ENCODE data around the gene EMCN. TPM values are rescaled to one million over a fixed set of nuclear protein-coding genes. Genes with fewer than 3 reads are reported as not detected.

The EMCN gene
- total and polyA plus RNA-seq, 9 of the 15 experiments (the other 6 are each of a cell fraction or from before 2014, with no cell fraction given), result not detected

DNA sequence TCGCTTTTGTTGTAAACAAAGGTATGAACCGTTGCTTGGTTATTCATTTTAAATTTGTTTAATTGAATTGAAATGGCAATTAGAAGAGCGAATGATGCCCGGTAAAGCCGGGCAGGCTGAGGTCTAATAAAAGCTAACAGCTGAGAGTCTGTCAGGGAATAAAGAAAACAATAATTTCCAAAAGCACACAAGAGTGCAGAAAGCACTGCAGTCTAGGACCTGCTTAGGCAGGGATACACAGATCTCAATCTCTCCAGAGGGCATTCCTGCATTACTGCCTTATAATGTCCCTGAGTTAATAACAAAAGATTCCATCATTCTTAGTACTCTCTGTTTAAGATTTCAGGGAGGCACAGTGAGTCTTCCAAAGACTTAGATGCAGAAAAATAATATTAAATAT is 27.6 kb upstream of the EMCN start:
- H3K9ac ChIP-seq (ENCODE audit: insufficient read depth in 1 of 2, low read depth in 2 of 2, low read length in 2 of 2), result no peak overlapping the region
- ATAC-seq (no peak), DNase-seq (ENCODE audit: extremely low read depth in 1 of 4, low spot score in 3 of 4) (no peak), FAIRE-seq (no peak)
- H3K4me3 ChIP-seq, result no peak overlapping the region
- intact Hi-C loops (cut with micrococcal nuclease) (no loop called here), in situ Hi-C loops (cut with MboI) (no loop called here)
- BruUV-seq (replicated peaks), result no TSS peak
- TF ChIP-seq, protein P1, sequence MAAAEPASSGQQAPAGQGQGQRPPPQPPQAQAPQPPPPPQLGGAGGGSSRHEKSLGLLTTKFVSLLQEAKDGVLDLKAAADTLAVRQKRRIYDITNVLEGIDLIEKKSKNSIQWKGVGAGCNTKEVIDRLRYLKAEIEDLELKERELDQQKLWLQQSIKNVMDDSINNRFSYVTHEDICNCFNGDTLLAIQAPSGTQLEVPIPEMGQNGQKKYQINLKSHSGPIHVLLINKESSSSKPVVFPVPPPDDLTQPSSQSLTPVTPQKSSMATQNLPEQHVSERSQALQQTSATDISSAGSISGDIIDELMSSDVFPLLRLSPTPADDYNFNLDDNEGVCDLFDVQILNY (CRISPR knock-in tag; IDR thresholded peaks at IDR 0.05), result no peak
- TF ChIP-seq ZNF217 (CRISPR knock-in tag; IDR thresholded peaks at IDR 0.05) (no peak), NR2F6 (CRISPR knock-in tag; IDR thresholded peaks at IDR 0.05) (no peak), CHCHD3 (CRISPR knock-in tag; IDR thresholded peaks at IDR 0.05) (no peak), ZNF584 (CRISPR knock-in tag; IDR thresholded peaks at IDR 0.05; ENCODE audit: low read depth) (no peak), ZC3H11A (IDR thresholded peaks at IDR 0.05; ENCODE audit: low read depth, low read length) (no peak), ZSCAN29 (IDR thresholded peaks at IDR 0.05) (no peak), ZNF75A (CRISPR knock-in tag; IDR thresholded peaks at IDR 0.05) (no peak), SP2 (IDR thresholded peaks at IDR 0.05; ENCODE audit: extremely low read depth, low read depth, low read length, poor library complexity, severe bottlenecking) (no peak), ZBTB17 (CRISPR knock-in tag; IDR thresholded peaks at IDR 0.05) (no peak), KAT2B (IDR thresholded peaks at IDR 0.05; ENCODE audit: low read depth, low read length) (no peak), HNRNPLL (IDR thresholded peaks at IDR 0.05; ENCODE audit: low read depth, low read length, poor library complexity, severe bottlenecking) (no peak)
- TF ChIP-seq, protein P2, sequence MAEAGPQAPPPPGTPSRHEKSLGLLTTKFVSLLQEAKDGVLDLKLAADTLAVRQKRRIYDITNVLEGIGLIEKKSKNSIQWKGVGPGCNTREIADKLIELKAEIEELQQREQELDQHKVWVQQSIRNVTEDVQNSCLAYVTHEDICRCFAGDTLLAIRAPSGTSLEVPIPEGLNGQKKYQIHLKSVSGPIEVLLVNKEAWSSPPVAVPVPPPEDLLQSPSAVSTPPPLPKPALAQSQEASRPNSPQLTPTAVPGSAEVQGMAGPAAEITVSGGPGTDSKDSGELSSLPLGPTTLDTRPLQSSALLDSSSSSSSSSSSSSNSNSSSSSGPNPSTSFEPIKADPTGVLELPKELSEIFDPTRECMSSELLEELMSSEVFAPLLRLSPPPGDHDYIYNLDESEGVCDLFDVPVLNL (CRISPR knock-in tag; IDR thresholded peaks at IDR 0.05; ENCODE audit: low read depth), result no peak
- TF ChIP-seq, protein P3, sequence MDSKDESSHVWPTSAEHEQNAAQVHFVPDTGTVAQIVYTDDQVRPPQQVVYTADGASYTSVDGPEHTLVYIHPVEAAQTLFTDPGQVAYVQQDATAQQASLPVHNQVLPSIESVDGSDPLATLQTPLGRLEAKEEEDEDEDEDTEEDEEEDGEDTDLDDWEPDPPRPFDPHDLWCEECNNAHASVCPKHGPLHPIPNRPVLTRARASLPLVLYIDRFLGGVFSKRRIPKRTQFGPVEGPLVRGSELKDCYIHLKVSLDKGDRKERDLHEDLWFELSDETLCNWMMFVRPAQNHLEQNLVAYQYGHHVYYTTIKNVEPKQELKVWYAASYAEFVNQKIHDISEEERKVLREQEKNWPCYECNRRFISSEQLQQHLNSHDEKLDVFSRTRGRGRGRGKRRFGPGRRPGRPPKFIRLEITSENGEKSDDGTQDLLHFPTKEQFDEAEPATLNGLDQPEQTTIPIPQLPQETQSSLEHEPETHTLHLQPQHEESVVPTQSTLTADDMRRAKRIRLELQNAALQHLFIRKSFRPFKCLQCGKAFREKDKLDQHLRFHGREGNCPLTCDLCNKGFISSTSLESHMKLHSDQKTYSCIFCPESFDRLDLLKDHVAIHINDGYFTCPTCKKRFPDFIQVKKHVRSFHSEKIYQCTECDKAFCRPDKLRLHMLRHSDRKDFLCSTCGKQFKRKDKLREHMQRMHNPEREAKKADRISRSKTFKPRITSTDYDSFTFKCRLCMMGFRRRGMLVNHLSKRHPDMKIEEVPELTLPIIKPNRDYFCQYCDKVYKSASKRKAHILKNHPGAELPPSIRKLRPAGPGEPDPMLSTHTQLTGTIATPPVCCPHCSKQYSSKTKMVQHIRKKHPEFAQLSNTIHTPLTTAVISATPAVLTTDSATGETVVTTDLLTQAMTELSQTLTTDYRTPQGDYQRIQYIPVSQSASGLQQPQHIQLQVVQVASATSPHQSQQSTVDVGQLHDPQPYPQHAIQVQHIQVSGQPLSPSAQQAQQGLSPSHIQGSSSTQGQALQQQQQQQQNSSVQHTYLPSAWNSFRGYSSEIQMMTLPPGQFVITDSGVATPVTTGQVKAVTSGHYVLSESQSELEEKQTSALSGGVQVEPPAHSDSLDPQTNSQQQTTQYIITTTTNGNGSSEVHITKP (IDR thresholded peaks at IDR 0.05; ENCODE audit: partially characterized antibody), result no peak
- TF ChIP-seq, protein P4, sequence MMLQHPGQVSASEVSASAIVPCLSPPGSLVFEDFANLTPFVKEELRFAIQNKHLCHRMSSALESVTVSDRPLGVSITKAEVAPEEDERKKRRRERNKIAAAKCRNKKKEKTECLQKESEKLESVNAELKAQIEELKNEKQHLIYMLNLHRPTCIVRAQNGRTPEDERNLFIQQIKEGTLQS (IDR thresholded peaks at IDR 0.05), result no peak
- TF ChIP-seq, protein P4 (CRISPR knock-in tag; conservative IDR thresholded peaks at IDR 0.05), result no peak
- no peak overlapping the region for H3K27ac ChIP-seq (ENCODE audit: extremely low read depth, low read depth, low read length)
- no peak overlapping the region for H3K4me2 ChIP-seq (ENCODE audit: insufficient read depth, low read length)
- no peaks in the 10 kb centered on the region for H4K20me1 ChIP-seq (replicated peaks; ENCODE audit: control insufficient read depth, insufficient read depth, low read length)
- no peaks in the 10 kb centered on the region; the same call in 1 of the 2 replicates for H3K9me3 ChIP-seq (replicated peaks; ENCODE audit: control insufficient read depth, insufficient read depth, low read depth, low read length)
- POLR2A ChIA-PET, result no interaction called here
- CTCF ChIA-PET (ENCODE audit: low intra/inter-chr PET ratio), result no interaction called here
- H3K4me1 ChIP-seq (replicated peaks in 1 of 2; ENCODE audit: control insufficient read depth in 2 of 2, insufficient read depth in 2 of 2, low read length in 2 of 2), result no peaks in the 10 kb centered on the region
- no peaks in the 10 kb centered on the region for H3K79me2 ChIP-seq (ENCODE audit: control insufficient read depth, insufficient read depth, low read length)
- H3K9me1 ChIP-seq (ENCODE audit: control insufficient read depth, insufficient read depth, low read length), result no peaks in the 10 kb centered on the region
- 2% methylated on average over 5 of the region's 5 CpGs for WGBS (ENCODE audit: insufficient coverage, low coverage, missing lambda C conversion rate)
- H3K36me3 ChIP-seq (ENCODE audit: control insufficient read depth, insufficient read depth, low read length), result no peaks in the 10 kb centered on the region
- no peak overlapping the region for H2AFZ ChIP-seq (ENCODE audit: low read depth, low read length)
- no peaks in the 10 kb centered on the region for H3K27me3 ChIP-seq (ENCODE audit: control insufficient read depth in 2 of 2, insufficient read depth in 2 of 2, low read length in 2 of 2)

Data from K562 (cell line).